Adrenal gland (tissue), 5 donors: ENCODE results near the gene SURF4.

Source experiments
- POLR2A ChIP-seq, 2 donors: fragments of 450-650 bp; IDR thresholded peaks; one replicate each; pipeline ENCODE4 v1.6.1; 2017; ENCODE audit warnings: antibody characterized with exemption in 2 of 2, mild to moderate bottlenecking in 2 of 2, moderate library complexity in 1 of 2
- TF ChIP-seq, protein P1 (sequence below), 6 experiments: fragments of 450-650 bp in 4 of 6; fragments of 200-600 bp in 2 of 6; sonication (generic) in 1 of 6; IDR thresholded peaks; 1 replicate in 5 of 6; 2 replicates in 1 of 6; pipeline versions ENCODE4 v1.5.1 to v1.8.0; 2016 to 2021; ENCODE audit warnings: antibody characterized with exemption in 6 of 6, mild to moderate bottlenecking in 2 of 6, moderate library complexity in 1 of 6
- donor health status: DM: no; HTN: no; CAD: no.

DNA sequence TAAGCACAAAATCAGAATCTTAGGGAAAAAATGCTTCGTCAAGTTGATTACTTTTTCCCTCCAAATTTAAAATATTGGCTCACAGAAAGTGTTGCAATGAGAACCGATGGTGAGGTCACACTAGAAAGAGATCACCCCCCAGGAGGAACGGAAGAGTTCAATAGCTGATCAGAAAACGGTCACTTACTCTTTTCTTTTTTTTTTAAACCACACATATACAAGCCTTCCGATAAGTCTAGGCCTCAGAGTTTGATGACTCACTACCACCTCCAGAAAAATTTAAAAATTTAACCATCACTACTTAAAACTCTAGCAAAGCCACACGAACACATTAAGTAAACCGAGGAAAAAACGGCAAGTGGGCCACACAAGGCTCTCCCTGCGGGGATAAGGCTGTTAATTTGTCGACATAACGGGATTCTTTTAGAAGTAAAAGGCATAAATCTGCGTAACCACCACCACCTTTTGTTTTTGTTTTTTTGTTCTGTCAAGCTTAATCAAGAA is 1.2 kb downstream of the SURF4 start:
- TF ChIP-seq, protein P1, sequence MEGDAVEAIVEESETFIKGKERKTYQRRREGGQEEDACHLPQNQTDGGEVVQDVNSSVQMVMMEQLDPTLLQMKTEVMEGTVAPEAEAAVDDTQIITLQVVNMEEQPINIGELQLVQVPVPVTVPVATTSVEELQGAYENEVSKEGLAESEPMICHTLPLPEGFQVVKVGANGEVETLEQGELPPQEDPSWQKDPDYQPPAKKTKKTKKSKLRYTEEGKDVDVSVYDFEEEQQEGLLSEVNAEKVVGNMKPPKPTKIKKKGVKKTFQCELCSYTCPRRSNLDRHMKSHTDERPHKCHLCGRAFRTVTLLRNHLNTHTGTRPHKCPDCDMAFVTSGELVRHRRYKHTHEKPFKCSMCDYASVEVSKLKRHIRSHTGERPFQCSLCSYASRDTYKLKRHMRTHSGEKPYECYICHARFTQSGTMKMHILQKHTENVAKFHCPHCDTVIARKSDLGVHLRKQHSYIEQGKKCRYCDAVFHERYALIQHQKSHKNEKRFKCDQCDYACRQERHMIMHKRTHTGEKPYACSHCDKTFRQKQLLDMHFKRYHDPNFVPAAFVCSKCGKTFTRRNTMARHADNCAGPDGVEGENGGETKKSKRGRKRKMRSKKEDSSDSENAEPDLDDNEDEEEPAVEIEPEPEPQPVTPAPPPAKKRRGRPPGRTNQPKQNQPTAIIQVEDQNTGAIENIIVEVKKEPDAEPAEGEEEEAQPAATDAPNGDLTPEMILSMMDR (IDR thresholded peaks at IDR 0.05): no peak
- TF ChIP-seq POLR2A (IDR thresholded peaks at IDR 0.05): no peak
